A673 (cell line): ENCODE measurements around the gene CUBN.
"Not testable (repeated sequence)": the region's sequence is repeated elsewhere in the genome, so short reads cannot be mapped to it uniquely, and the experiment has no call there.

Experiments
- EZH2 ChIP-seq: fragments of 200-600 bp; sonication (generic); IDR thresholded peaks from 2 replicates; pipeline ENCODE4 v1.6.1; 2017; ENCODE audit warnings: borderline replicate concordance, low read depth, mild to moderate bottlenecking, mixed read lengths, antibody characterized with exemption, low read length; ENCODE audit not compliant: poor library complexity, severe bottlenecking
- TF ChIP-seq, protein P1 (sequence below): fragments of 300-800, 200-600 bp; sonication (generic); conservative IDR thresholded peaks from 2 replicates; pipeline ENCODE4 v1.5.1; 2017; ENCODE audit warnings: low read depth, mild to moderate bottlenecking, antibody characterized with exemption, low read length, moderate library complexity, mixed read lengths

DNA sequence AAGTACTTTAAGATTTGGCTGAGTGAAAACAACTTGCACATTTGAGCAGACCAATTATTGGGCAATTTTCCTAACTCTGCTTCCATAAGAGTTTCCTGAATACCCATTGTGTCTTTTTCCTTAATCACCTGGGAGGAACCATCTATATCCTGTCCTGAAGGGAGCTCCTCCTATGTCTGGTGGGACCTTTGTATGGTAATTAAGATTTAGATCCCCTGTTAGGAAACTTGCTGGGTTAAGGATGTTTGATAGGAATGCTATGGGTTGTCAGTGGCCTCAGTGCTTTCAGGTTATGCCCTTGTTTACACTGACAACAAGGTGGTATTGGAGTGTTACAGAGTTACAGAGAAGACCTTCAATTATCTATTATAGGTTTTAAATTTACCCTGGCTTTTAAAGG lies 116.9 kb downstream of the CUBN start:
- TF ChIP-seq, protein P1, sequence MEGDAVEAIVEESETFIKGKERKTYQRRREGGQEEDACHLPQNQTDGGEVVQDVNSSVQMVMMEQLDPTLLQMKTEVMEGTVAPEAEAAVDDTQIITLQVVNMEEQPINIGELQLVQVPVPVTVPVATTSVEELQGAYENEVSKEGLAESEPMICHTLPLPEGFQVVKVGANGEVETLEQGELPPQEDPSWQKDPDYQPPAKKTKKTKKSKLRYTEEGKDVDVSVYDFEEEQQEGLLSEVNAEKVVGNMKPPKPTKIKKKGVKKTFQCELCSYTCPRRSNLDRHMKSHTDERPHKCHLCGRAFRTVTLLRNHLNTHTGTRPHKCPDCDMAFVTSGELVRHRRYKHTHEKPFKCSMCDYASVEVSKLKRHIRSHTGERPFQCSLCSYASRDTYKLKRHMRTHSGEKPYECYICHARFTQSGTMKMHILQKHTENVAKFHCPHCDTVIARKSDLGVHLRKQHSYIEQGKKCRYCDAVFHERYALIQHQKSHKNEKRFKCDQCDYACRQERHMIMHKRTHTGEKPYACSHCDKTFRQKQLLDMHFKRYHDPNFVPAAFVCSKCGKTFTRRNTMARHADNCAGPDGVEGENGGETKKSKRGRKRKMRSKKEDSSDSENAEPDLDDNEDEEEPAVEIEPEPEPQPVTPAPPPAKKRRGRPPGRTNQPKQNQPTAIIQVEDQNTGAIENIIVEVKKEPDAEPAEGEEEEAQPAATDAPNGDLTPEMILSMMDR: not testable (repeated sequence)
- TF ChIP-seq EZH2: not testable (repeated sequence)
